ENCODE measurements around the gene LRMDA.

Gene LRMDA

DNA sequence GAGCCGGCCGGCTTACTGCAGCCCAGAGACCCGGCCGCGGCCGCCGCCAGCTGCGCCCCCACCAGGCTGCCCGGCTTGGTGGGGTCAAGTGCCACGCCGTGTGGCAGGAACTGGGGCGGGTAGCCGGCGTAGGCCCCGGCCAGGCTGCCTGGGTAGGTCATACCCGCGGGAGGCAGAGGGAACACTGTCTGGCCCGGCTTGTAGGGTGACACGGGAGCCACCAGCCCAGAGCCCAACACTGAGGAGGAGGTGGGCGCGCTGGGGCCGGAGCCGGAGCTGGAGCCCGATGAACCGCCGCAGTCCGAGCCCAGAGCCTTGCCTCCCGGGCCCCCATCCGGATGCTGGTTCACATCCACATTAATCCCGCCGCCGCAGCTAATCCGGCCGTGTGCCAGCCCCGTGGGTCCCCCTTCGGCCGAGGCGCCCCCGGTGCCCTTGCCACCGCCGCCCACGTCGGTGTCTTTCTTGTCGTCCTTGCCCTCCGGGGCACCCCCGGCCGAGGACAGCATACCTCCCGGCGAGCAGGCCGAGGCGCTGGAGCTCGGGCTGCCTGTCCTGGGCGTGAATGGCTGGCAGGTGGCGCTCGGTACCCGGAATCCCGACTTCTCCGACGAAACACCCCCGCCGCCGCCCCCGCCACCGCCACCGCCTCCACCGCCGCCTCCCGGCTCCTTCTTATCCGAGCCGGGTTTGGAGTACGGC, 31.8 kb upstream of the LRMDA start:
- Mint-ChIP-seq H3K4me3 (peak overlapping the region; percentile 82 to 89), H3K27ac (no peak overlapping the region), H3K4me1 (peaks cover 43% of the 10 kb centered on the region), H3K9me3 (no peaks in the 10 kb centered on the region), H3K27me3 (peaks cover 87% of the 10 kb centered on the region)
- DNase-seq (peak; percentile 51 to 56), ATAC-seq (peak; percentile 26)

DNA sequence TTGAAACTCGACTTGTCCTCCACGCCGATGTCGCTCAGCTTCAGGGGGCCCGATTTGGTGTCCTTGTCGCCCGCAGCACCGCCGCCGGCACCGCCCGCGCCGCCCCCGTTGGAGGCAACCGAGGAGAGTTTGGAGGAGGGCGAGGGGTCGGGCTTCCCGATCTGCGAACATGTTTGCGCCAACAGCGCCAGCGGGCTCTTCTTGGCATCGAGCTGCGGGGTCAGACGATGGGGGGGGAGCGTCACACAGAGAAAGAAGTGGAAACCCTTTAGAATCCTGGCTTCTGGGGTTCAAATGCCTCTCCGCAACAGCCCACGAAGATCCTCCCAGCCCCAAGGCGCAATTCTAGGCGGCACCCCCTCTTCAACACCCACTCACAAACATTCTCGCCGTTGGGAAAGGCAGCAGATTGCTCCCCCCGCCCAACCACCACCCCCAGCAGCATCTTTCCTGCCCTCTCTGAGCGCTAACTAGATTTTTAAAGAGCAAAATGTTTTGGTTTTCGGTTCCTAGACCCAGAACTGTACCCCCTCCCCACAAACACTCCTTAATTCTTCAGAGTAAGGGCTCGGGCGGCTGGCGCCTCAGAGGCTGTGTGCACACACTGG, 31.2 kb upstream of the LRMDA start:
- H3K4me3 Mint-ChIP-seq = peak overlapping the region; percentile 82 to 89
- DNase-seq (no peak), ATAC-seq (no peak)
- peaks cover 37% of the 10 kb centered on the region for H3K4me1 Mint-ChIP-seq
- no peaks in the 10 kb centered on the region for H3K9me3 Mint-ChIP-seq
- H3K27me3 Mint-ChIP-seq = peaks cover 87% of the 10 kb centered on the region
- H3K27ac Mint-ChIP-seq = no peak overlapping the region

DNA sequence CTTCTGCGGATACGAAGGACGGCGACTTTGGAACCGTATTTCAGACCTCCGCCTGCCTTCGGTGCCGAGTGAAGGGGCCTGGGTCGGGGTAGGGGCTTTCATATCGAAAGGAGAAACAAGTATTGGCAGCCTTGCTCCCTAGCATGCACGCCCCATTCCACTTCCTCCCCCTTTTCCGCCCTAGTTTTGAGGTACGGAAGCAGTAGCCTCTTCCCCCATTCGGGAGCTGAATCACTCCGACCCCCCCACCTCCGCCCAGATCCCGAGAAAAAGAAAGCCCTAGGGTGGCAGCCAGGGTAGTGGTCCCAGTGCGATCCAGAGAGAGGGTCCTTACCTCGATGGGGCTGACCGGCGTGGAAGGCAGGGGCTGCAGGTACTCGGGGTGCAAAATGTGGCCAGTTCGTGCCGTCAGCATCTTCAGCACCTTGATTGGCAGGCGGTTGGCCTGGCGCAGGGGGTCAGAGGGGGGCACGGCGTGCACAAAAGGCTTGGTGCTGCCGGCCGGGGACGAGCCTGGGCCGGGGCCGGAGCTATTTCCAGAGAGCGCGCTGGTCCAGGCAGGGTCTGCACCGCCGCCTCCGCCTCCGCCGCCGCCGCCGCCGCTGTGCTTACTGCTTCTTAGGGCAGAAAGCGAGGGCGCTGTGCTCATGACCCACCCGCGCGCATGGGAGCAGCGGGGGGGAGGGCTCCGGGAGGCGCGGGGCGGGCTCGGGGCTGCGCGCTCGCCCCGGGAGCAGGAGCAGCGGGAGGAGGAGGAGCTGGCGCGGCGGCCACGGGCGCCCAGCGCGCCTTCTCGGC, 30.5 kb upstream of the LRMDA start:
- H3K27me3 Mint-ChIP-seq = peaks cover 87% of the 10 kb centered on the region
- ATAC-seq = peak; percentile 39
- H3K27ac Mint-ChIP-seq = peak overlapping the region in 1 of 2 donors; percentile 27
- peak overlapping the region; percentile 82 to 89 for H3K4me3 Mint-ChIP-seq
- peak; percentile 42 to 51 for DNase-seq
- H3K4me1 Mint-ChIP-seq = peaks cover 36% of the 10 kb centered on the region
- no peaks in the 10 kb centered on the region for H3K9me3 Mint-ChIP-seq

DNA sequence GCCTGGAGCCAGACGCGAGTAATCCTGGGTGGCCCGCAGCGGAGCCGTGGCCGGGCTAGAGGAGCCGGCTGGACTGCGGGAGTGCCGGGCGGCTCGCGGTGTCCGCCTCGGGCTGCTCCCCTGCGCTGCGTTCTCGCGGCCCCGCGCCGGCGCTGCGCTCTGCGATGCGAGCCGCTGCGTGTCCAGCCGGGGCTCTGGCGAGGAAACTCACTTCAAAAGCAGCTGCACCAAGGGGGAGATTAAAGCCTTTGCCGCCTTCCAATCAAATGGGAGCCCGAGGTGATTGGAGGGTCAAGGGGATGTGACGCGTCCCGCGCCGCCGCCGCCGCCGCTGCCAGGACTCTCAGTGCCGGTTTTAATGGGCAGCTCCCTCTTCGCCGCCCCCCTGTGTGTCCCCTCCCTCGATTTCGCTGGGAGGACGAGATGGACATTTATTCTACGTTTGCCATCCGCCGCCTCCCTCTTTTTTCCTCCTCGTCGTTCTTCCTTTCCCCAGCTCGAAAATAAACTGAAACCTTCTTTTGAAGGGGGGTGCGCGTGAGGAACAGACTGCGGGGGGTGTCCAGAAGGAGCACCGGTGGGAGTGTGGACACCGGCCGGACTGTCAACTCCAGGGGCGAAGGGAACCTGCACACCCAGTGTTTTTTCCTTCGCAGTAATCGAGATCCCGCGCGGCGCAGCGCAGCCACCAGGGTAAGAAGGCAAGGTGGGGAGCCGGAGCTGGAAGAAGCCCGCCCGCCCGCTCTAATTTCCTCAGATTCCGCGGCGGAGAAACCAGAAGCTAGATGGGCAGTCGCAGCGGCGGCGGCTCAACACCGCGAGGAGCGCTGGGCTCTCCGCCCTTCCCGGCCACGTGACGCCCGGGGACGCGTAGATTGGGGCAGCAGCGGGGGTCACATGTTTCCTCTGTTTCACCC, 29.6 kb upstream of the LRMDA start, which contains the start of gene ZNF503:
Gene ZNF503, minus strand, starts transcription at position 196 of the 917 bp plus-strand sequence. CDS start 345 bp downstream, outside the sequence.
- ATAC-seq (peak; percentile 75), DNase-seq (peak; percentile 73 to 83)
- no peaks in the 10 kb centered on the region for H3K9me3 Mint-ChIP-seq
- peaks cover 87% of the 10 kb centered on the region for H3K27me3 Mint-ChIP-seq
- peak within 1 kb of the TSS in 1 of 2 donors; percentile 42 for H3K27ac Mint-ChIP-seq
- peak within 1 kb of the TSS; percentile 82 to 89 for H3K4me3 Mint-ChIP-seq
- peaks cover 31% of the 10 kb centered on the region for H3K4me1 Mint-ChIP-seq

DNA sequence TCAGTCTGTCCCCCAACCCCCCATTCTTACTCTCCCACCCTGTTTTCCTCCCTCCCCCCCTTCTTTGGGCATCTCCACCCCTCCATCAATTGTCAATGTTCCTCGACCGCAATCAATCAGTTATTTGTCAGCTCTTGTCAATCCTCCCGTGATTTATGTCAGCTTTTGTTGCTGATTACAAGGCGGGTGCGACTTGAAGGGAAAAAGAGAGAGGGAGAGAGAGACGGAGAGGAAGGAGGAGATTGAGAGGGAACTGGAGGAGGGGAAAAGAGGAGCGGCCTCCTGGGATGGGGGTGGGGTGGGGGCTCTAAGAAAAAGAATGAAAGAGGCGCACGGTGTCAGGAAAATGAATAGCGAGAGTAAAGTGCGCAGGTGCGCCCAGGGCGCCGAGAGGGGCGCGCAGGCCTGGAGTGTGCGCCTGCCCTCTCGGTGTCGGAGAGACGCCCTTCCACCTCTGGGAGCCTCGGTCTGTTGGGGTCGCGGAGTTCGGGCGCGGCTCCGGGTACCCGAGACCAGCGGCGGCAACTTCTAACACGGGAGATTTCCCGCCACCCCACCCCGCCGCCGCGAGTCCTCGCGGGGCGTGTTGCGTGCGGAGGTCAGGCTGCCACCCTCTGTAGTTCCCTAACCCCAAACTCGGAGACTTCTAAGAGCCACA, 28.8 kb upstream of the LRMDA start:
- DNase-seq = peak in 1 of 2 donors; percentile 23
- H3K27me3 Mint-ChIP-seq = peaks cover 90% of the 10 kb centered on the region
- no peaks in the 10 kb centered on the region for H3K9me3 Mint-ChIP-seq
- H3K27ac Mint-ChIP-seq = no peak overlapping the region
- peak overlapping the region; percentile 82 to 89 for H3K4me3 Mint-ChIP-seq
- peaks cover 37% of the 10 kb centered on the region for H3K4me1 Mint-ChIP-seq
- ATAC-seq = peak; percentile 35

DNA sequence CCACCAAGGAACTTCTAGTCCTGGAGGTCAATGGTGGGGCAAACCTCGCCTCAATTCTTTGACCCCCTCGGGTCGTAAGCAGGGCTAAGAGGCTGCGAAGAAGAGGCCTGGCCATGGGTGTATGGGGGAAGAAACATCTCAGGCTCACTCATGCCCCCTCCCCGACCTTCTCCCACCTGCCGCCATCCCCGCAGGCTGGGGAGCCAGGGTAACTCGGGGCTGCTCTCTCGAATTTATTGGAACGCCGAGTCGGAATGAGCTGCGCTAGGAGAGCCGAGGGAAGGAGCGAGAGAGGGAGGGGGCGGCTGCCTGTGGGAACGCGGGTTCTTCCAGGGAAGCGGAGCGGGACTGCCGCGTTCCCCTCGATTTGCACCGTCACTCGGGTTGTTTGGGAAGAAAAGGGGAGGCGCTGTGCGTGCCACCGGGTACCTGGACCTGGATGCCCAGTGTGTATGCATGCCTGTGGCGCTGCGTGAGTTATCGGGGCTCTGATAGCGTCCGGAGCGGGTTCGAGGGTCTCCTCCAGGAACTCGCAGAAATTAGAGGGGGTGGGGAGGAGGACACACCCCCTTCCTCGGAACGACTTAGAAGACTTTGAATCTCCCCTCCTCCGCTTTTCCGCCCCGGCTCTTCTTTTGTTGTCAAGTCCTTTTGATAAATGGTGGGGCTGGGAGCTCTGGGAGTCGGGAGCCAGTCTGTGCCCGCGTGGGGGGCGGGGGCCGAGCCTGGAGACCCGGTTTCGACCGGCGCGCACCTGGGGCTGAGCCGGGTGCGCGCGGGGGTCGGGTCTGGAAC, 28.1 kb upstream of the LRMDA start:
- peaks cover 87% of the 10 kb centered on the region for H3K27me3 Mint-ChIP-seq
- ATAC-seq (no peak), DNase-seq (peak in 1 of 2 donors; percentile 11)
- no peak overlapping the region for H3K27ac Mint-ChIP-seq
- H3K4me3 Mint-ChIP-seq = peak overlapping the region; percentile 82 to 89
- no peaks in the 10 kb centered on the region for H3K9me3 Mint-ChIP-seq
- peaks cover 39% of the 10 kb centered on the region for H3K4me1 Mint-ChIP-seq

DNA sequence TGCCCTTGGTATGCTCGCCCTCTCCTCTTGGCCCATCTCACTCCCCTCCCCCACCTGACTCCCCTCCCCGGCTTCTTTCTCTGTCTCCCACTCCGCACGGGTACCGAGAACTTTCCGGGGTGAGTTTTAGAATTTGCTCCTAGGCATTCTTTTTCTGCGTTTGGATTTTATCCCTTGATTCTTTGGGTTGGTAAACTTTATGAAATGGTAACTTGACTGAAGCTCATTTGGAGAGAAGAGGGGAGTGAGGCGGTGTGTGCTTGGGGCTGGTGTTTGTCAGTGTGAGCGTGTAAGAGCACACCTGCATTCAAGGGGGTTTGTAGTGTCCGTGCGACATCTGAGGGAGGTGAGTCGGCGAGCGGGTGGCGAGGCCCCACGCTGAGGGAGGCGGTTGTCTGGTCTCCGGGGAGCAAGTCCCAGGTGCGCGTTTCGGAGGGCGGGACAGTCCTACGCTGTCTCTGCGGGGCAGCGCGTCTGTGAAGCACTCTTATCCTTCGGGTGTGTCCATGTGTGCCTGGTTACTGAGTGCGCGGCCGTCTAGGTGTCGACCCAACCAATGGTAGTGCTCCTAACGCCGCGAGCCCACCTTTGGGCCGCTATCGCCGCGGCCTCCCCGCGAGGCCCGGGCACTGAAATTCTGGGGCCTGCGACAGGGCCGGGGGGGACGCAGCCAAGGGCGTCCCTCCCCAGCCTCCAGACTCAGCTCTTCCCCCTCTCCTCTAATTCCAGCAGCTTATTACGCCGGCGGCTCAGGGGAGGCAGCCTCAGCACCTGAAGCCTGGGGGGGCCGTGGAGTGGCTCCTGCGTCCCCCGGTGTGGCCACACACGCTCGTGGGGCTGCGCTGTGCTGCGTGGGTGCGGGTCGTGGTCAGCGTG, 27.2 kb upstream of the LRMDA start:
- Mint-ChIP-seq H3K27ac (no peak overlapping the region), H3K4me3 (peak overlapping the region; percentile 34 to 58), H3K9me3 (no peaks in the 10 kb centered on the region), H3K27me3 (peaks cover 88% of the 10 kb centered on the region), H3K4me1 (peaks cover 47% of the 10 kb centered on the region)
- ATAC-seq (no peak), DNase-seq (peak in 1 of 2 donors; percentile 14)

DNA sequence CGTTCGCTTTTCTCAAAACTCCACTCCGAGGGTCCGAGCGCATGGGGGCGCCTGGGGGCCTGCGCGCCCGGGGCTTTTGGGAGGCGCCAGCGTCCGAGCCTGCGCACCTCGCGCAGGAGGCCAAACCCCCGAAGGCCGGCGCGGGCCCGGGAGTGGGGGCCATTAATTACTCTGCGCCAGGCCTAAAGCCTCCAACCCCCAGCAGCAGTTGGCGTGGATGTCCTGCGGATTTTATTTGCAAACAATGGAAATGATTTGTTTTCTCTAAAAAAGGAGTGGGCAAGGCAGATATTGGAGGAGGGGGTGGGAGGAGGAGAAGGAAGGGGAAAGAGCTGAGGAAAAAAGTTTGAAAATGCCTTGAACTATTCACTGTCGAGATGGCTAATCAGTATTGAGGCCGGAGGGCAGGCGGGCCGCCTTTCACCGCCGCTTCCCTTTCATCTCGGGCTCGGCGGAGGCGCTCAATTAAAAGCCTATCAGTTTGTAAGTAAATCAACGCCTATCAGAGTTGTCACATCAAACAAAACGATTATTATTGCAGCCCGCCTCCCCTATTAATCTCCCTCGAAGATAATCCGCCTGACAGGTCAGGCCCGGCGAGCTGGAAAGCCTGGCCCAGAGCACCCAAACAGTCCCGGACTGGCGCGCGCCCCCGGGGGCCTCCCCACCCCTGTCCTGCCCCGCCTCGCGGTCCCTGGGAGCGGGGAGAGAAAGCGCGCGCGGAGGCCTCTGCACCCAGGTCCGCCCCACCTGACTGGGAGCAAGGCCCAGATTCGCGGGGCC, 26.4 kb upstream of the LRMDA start:
- Mint-ChIP-seq H3K4me3 (no peak overlapping the region), H3K9me3 (no peaks in the 10 kb centered on the region), H3K4me1 (peaks cover 49% of the 10 kb centered on the region), H3K27me3 (peaks cover 92% of the 10 kb centered on the region), H3K27ac (no peak overlapping the region)
- ATAC-seq = no peak
- DNase-seq = no peak

DNA sequence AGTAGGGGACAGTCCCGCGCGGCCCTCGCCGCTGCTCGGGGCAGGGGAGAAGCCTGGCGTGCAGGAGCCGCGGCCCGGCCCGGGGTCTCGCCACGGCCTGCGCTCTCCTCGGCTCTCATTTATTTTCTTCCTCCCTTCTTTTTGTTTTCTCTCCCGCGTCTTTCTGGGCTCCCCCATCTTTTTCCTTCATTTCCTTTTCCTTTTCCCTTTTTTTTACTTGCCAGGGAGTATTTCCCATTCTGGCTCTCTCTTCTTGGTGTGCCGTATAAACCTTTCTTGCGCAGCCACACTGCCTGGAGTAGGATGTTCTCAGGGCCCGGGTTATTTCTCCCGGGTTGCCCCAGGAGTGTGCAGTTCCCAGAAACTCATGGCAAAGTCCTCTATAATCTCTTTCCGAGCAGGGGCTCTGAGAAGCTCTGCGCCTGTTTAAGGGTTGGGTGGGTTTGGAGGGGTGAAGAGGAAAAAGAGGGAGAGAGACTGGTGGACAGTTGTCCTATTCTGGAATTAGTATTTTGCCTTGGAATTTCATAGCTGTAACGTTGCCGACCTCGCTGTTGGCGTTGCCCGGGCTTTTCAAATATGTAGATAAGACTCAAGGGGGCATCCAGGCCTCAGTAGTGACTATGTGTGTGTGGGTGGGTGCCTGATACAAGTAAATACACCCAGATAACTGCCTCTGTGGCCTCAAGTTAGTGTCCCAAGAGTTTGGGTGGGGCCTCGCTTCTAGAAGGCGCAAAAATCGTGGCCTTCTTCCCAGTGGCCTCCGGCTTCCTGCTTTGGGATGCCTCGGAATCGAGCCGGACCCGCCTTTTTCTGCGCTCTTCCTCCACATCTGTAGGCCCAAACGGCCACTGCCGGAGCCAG, 25.6 kb upstream of the LRMDA start:
- Mint-ChIP-seq H3K27me3 (peaks cover 92% of the 10 kb centered on the region), H3K27ac (no peak overlapping the region), H3K9me3 (no peaks in the 10 kb centered on the region), H3K4me1 (peaks cover 41% of the 10 kb centered on the region), H3K4me3 (no peak overlapping the region)
- DNase-seq (no peak), ATAC-seq (no peak)

DNA sequence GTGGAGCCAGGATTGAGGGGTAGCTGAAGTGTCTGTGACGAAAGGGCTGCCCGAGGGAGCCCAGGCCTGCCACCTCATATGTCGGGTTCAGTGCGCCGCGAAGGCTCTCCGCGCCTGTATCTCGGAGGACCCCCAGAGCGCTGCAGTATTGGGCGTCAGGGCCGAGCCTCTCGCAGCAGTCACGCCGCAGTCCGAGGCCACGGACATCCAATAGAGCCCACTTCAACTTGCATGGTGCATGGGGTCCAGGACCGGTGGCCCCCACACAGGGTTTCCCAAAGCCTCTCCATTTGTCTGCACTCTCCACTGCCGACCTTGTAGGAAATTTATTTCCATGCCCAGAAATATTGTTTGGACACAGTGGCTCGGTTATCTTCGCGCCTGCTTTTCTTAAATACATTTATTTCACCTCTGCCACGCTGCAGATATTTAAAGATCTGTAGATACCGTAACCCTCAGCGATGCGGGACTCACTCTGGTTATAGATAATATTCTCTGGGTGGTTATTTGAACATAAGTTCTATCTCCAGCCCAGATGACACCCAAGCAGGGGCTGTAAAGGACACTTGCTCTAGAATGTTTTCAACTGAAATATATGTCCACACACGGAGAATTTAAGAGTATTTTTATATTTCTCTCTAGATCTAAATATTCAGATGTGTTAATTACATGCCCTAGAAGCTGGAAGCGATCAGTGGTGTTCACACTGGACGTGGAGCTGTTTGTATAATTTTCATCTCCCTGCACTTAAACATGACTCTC, 24.8 kb upstream of the LRMDA start:
- Mint-ChIP-seq H3K27ac (no peak overlapping the region), H3K4me1 (peaks cover 39% of the 10 kb centered on the region), H3K9me3 (no peaks in the 10 kb centered on the region), H3K4me3 (peak overlapping the region; percentile 72 to 77), H3K27me3 (peaks cover 97% of the 10 kb centered on the region)
- no peak for DNase-seq
- no peak for ATAC-seq

DNA sequence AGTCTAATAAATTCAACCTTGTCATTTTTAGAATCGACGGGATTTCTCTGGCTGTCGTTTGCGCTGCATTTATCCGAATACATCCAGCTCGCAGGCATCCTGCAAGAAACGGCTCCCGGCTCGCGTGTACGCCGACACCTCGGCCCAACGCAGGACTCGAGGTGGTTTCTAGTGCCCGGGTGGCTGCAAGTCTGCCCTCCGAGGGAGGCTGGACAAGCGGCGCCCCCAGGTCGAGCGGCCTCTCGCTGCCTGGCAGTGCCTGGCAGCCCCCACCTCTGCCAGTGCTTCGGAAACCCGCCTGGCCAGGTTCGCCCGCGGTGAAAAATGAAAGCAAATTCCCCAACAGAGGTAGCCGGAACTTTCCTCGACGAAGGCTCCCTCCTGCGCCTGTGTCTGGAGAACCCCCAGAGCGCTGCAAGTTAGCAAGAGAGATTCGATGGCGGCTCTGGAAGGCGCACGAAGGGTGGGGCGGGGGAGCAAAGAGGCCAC, 24.2 kb upstream of the LRMDA start:
- ATAC-seq (no peak), DNase-seq (no peak)
- Mint-ChIP-seq H3K9me3 (no peaks in the 10 kb centered on the region), H3K27me3 (peaks cover 92% of the 10 kb centered on the region), H3K4me1 (peaks cover 39% of the 10 kb centered on the region), H3K4me3 (peak overlapping the region; percentile 72 to 77), H3K27ac (no peak overlapping the region)

Data from stimulated activated naive CD8-positive, alpha-beta T cell treated with anti-CD3 and anti-CD28 coated beads, Interleukin-15, amount 100 ng/mL, for 72 hours (primary cell).